Measurements from ENCODE around the gene PIM3. TPM values are rescaled to one million over a fixed set of nuclear protein-coding genes. Genes with fewer than 3 reads are reported as not detected.

The PIM3 gene
- polyA plus RNA-seq, 1 experiment = 8.3 TPM

GRCh38 chr22:49953027-49953679 lies 7.4 kb upstream of the PIM3 start:
- CTCF ChIA-PET = interaction anchor here (0.8 to 1.4 kb wide), 2 partner anchors 9 to 35 kb away, joined by 3 read pairs; no protein-coding TSS in a partner anchor
- TF ChIP-seq CTCF (IDR thresholded peaks at IDR 0.05; ENCODE audit: insufficient read depth, low read depth, low read length) = no peak
- POLR2A ChIA-PET = no interaction called here
- Histone ChIP-seq H3K4me3 (ENCODE audit: low read depth, low read length) (no peak overlapping the region), H3K36me3 (ENCODE audit: control insufficient read depth, insufficient read depth, low read length) (no peaks in the 10 kb centered on the region), H3K27me3 (ENCODE audit: control insufficient read depth, insufficient read depth, low read length) (no peaks in the 10 kb centered on the region)
- no peak for DNase-seq (ENCODE audit: low read depth)

GRCh38 chr22:49953680-49954344 lies 6.8 kb upstream of the PIM3 start:
- no peaks in the 10 kb centered on the region for H3K36me3 ChIP-seq (ENCODE audit: control insufficient read depth, insufficient read depth, low read length)
- no peak overlapping the region for H3K4me3 ChIP-seq (ENCODE audit: low read depth, low read length)
- H3K27me3 ChIP-seq (ENCODE audit: control insufficient read depth, insufficient read depth, low read length) = no peaks in the 10 kb centered on the region
- DNase-seq (ENCODE audit: low read depth) = no peak
- TF ChIP-seq CTCF (IDR thresholded peaks at IDR 0.05; ENCODE audit: insufficient read depth, low read depth, low read length) = no peak
- CTCF ChIA-PET = interaction anchor here (0.7 to 1.4 kb wide), 2 partner anchors 36 to 39 kb away, joined by 3 read pairs; no protein-coding TSS in a partner anchor
- POLR2A ChIA-PET = no interaction called here

GRCh38 chr22:49954354-49954753 lies 6.2 kb upstream of the PIM3 start:
- ChIA-PET CTCF (interaction anchor here (0.7 kb wide), 1 partner anchor 38 kb away, joined by 3 read pairs; no protein-coding TSS in a partner anchor), POLR2A (no interaction called here)
- Histone ChIP-seq H3K4me3 (ENCODE audit: low read depth, low read length) (no peak overlapping the region), H3K36me3 (ENCODE audit: control insufficient read depth, insufficient read depth, low read length) (no peaks in the 10 kb centered on the region), H3K27me3 (ENCODE audit: control insufficient read depth, insufficient read depth, low read length) (no peaks in the 10 kb centered on the region)
- no peak for DNase-seq (ENCODE audit: low read depth)
- TF ChIP-seq CTCF (IDR thresholded peaks at IDR 0.05; ENCODE audit: insufficient read depth, low read depth, low read length) = no peak

- no peaks in the 10 kb centered on the region for H3K27me3 ChIP-seq (ENCODE audit: control insufficient read depth, insufficient read depth, low read length)
- ChIA-PET CTCF (no interaction called here), POLR2A (no interaction called here)
- no peaks in the 10 kb centered on the region for H3K36me3 ChIP-seq (ENCODE audit: control insufficient read depth, insufficient read depth, low read length)
- H3K4me3 ChIP-seq (ENCODE audit: low read depth, low read length) = no peak overlapping the region
- no peak for TF ChIP-seq CTCF (IDR thresholded peaks at IDR 0.05; ENCODE audit: insufficient read depth, low read depth, low read length)
- DNase-seq (ENCODE audit: low read depth) = no peak
Observed at GRCh38 chr22:49954991-49955580, 5.5 kb upstream of the PIM3 start.

- CTCF ChIA-PET = no interaction called here
- Histone ChIP-seq H3K27me3 (ENCODE audit: control insufficient read depth, insufficient read depth, low read length) (no peaks in the 10 kb centered on the region), H3K4me3 (ENCODE audit: low read depth, low read length) (no peak overlapping the region), H3K36me3 (ENCODE audit: control insufficient read depth, insufficient read depth, low read length) (no peaks in the 10 kb centered on the region)
- POLR2A ChIA-PET = no interaction called here
- no peak for TF ChIP-seq CTCF (IDR thresholded peaks at IDR 0.05; ENCODE audit: insufficient read depth, low read depth, low read length)
- no peak for DNase-seq (ENCODE audit: low read depth)
Observed at GRCh38 chr22:49955581-49956417, 4.8 kb upstream of the PIM3 start.
